HG02798 (cell line): ENCODE results near the gene MT1M.
"Not testable (repeated sequence)": the region's sequence is repeated elsewhere in the genome, so short reads cannot be mapped to it uniquely, and the experiment has no call there.

Source experiments
- ATAC-seq: cut with Tn5 transposase; IDR thresholded peaks from one replicate; pipeline ENCODE4 v1.9.1; 2021; ENCODE audit warnings: mild to moderate bottlenecking; ENCODE audit not compliant: unreplicated experiment, poor library complexity

MT1M gene

DNA sequence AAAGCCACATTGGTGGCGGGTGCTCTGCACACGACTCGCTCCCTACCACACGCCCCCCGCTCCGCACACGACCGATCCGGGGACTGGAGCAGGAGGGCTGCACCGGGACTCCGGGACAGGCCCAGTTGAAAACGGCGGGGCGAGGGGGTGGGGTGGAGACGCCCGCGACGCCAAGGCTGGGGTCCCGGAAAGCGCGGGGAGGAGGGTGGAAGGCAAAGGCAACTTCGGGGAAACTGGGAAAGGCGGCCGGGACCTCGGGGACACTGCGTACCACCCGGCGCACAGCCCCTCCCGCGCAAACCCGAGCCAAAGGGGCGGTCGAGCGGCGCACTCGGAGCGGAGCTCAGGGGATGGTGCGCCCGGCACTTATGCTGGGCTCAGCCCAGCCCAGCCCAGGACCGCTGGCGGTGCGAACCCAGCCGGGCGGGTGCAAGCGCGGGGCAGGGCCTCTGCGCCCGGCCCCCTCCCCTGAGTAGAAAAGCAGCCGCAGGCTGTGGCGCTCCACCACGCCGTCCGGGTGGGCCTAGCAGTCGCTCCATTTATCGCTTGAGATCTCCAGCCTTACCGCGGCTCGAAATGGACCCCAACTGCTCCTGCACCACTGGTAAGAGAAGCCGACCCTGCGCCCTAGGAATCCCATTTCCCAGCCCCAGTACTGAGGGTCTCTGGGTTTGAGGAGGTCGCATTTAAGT is at the start of gene MT1M:
Gene MT1M (plus strand): TSS at position 504 of the 692 bp plus-strand sequence. CDS start 73 bp downstream, at position 577.
- no peak for ATAC-seq

DNA sequence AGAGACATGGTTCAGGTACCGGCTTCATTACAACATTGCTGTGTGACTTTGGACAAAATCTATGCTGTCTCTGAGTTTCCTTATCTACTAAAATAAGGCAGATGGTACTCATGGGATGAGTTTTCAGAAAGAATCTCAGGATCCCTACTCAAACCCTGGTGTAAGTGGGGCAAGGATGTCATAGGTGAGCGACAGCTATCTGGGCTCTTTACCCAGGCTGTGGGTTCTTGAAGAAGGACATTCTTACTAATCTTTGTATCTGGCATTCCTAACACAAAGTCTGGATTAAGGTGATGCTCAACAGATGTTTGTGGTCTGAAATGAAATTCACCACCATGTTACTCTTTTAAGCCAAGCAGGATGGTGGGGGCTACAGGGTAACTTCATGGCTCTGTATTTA is 49.5 kb upstream of the MT1M start:
- not testable (repeated sequence) for ATAC-seq

- ATAC-seq, result no peak
Observed at GRCh38 chr16:56583351-56584168, 48.9 kb upstream of the MT1M start.

DNA sequence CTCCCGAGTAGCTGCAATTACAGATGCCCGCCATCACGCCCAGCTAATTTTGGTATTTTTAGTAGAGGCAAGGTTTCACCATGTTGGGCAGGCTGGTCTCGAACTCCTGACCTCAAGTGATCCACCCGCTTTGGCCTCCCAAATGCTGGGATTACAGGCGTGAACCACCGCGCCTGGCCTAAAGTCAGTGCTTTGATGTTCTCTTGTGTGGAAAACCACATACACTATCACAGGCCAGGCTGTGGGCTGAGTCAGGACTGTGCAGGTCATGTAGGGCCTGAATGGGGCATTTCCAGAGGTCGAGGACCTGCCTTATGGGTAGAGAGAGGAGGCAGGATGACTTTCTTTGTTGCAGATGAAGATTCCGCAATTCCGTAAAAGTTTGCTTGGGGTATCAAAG is 48.2 kb upstream of the MT1M start:
- ATAC-seq, result no peak

- no peak for ATAC-seq
Observed at GRCh38 chr16:56588781-56589140, 43.7 kb upstream of the MT1M start.

- ATAC-seq, result no peak
Observed at GRCh38 chr16:56589141-56590039, 43.1 kb upstream of the MT1M start, which contains the start of gene MT3. MT3 (plus strand) TSS chr16:56589528; CDS start chr16:56589591, 63 bp downstream.

DNA sequence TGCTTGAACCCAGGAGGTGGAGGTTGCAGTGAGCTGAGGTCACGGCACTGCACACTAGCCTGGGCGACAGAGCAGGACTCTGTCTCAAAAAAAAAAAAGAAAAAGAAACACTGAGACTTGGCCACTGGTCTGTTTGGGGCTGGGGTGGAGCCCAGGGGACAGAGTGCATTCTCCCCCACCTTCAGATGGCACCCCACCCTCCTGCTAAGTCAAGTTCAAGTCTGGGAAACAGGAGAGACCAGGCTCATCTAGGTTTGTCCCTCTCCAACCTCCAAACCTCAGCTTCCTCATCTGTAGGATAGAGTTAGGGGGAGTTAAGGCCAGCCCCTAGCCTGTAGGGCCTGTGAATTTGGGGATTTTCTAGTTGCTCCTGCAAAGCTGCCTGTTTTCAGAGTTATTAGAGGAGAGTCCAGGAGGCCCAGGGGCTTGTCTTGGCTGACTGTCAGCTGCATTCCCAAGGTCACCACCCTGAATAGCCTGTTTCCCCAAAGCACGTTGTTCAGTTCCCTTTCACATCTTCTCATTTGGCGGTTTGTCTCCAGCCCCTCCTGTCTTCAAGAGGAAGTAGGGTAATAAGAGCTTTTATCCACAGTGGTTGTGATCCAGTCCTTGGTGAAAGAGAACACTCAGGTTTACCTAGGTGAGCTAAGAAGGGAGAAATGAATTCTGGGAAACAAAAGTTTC is 40.9 kb upstream of the MT1M start:
- no peak for ATAC-seq

GRCh38 chr16:56593573-56594291 is 38.7 kb upstream of the MT1M start:
- ATAC-seq, result no peak

DNA sequence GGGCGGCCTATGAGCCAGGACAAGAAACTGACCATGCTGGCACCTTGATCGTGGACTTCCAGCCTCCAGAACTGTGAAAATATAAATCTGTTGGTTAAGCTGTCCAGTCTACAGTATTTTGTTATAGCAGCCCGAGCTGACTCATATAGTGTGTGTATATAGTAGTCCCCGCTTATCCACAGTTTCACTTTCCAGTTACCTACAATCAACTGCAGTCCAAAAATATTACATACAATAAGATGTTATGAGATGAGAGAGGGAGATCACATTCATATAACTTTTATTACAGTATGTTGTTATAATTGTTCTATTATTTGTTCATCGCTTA is 38.2 kb upstream of the MT1M start:
- no peak for ATAC-seq

DNA sequence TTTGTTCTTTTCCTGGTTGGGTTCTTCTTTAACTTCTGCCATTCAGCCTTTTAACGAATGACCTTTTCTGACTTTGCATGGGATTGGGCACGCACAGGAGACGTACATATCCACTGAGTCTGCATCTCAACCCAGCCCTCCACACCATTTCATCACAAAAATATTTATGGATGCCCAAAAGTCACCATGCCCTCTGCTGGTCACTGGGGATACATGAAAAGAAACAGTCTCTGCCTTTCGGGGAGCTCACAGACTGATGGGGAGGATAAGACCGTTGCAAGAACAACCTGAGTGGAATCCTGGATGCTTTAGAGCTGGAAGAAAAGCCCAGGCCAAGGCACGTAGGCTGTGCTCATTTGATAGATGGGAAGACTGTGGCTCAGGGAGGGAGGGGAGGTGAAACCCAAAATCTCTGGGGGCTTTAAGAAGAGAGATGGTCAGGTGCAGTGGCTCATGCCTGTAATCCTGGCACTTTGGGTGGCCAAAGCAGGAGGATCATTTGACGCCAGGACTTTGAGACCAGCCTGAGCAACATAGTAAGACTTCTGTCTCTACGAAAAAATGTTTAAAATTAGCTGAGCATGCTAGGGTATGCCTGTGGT is 32.0 kb upstream of the MT1M start:
- no peak for ATAC-seq

GRCh38 chr16:56601325-56601724 is 31.1 kb upstream of the MT1M start:
- ATAC-seq, result no peak

DNA sequence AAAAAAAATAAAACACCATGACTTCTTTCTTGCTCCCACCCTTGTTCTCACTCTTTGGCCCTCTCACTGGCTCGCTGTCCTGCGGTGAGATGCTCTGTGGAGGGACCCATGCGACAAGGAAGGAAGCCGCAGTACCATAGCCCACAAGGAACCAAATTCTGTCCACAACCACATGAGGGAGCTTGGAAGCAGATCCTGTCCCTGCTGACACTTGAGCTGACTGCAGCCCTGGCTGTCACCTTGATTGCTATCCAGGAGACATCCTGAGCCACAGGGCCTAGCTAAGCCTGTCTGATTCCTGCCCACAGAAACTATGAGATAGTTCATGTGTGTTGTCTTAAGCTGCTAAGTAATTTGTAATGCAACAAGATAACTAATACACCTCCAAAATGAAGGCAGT is 28.9 kb upstream of the MT1M start:
- ATAC-seq, result no peak

GRCh38 chr16:56604966-56605365 is 27.5 kb upstream of the MT1M start:
- no peak for ATAC-seq

DNA sequence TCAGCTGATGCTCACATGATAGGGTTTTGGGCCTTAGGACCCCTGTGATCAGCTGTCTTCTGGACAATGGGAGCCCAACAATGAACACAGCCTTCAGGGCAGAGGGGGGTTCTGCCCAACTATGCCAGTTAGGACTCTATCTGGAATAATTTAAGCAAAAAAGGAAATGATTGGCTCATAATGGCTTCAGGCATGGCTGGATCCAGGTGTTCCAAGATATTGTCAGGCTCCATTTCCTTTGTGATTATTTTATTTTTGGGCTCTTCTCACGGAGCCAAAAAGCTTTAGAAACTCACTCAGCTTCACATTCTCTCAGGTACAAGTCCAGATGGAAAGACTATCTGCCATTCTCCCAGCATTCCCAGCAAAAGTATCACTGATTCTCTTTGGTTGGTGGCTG is 27.0 kb upstream of the MT1M start:
- ATAC-seq, result no peak

DNA sequence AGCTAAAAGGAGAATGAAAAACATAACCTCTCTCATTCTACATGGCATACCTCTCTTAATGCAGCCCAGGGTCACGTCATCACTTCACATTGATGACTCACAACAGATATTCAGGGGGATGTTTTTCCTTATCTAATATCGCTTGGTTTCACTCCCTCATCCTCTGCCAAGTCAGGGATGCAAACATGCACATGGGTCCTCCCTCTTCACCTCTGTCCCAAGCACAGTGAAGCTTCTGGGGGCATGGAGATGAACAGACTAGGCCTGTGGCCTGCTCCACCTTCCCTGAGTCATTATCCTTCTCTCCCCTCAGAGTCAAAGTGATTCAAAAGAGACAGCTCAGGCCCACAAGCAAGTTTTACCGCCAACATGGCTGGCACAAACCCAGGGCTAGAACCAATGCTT is 26.4 kb upstream of the MT1M start:
- ATAC-seq, result no peak

- no peak for ATAC-seq
Observed at GRCh38 chr16:56606476-56607108, 25.9 kb upstream of the MT1M start.

GRCh38 chr16:56607109-56607618 is 25.3 kb upstream of the MT1M start:
- ATAC-seq, result no peak

DNA sequence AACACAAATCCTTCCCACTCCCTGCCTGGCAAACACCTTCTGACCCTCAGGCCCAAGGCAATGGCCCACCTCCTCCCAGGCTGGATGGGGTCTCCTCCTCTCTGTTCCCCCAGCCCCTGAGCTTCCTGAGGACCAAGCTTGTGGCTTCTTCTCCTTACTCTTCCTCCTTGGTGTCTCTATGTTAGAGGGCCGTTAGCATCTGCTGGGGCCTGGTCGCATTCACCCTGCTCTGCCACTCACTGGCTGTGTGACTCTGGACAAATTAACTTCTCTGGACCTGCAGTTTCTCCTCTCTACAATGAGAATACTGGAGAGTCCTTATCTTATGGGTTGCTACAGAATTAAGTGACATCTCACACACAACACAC is 24.8 kb upstream of the MT1M start:
- ATAC-seq, result no peak
